H1 (cell line): ENCODE results near the gene GLB1L3. TPM values are rescaled to one million over a fixed set of nuclear protein-coding genes. Genes with fewer than 3 reads are reported as not detected.

Experiments used
- BCL11A ChIP-seq, 2 experiments: IDR thresholded peaks; one replicate each; pipeline ENCODE4 v1.6.1; 2011; ENCODE audit warnings: low read depth in 2 of 2, low read length in 2 of 2, mild to moderate bottlenecking in 2 of 2
- CTBP2 ChIP-seq: IDR thresholded peaks from 2 replicates; pipeline ENCODE4 v1.7.0; 2011; ENCODE audit warnings: borderline replicate concordance, mild to moderate bottlenecking, moderate library complexity, mixed read lengths, low read length; ENCODE audit not compliant: insufficient read depth, insufficient read length
- EP300 ChIP-seq, 2 experiments: IDR thresholded peaks; 1 replicate in 1 of 2; 2 replicates in 1 of 2; pipeline ENCODE4 v1.6.1; 2011 to 2012; ENCODE audit warnings: low read depth in 2 of 2, low read length in 2 of 2, mild to moderate bottlenecking in 2 of 2, borderline replicate concordance in 1 of 2, inconsistent platforms in 1 of 2, moderate library complexity in 1 of 2
- FOSL1 ChIP-seq: IDR thresholded peaks from 2 replicates; pipeline ENCODE4 v1.6.1; 2011; ENCODE audit warnings: mild to moderate bottlenecking, low read depth, low read length, moderate library complexity; ENCODE audit not compliant: insufficient read depth
- GTF2F1 ChIP-seq: IDR thresholded peaks from 2 replicates; pipeline ENCODE4 v1.6.1; 2012; ENCODE audit warnings: low read depth, low read length, improper control_type of control experiment, borderline replicate concordance
- MAFK ChIP-seq: IDR thresholded peaks from 2 replicates; pipeline ENCODE4 v1.6.1; 2012; ENCODE audit warnings: low read depth, mild to moderate bottlenecking, improper control_type of control experiment, low read length
- RNF2 ChIP-seq: fragments of 200-900, 300-1000 bp; sonication (generic); IDR thresholded peaks from 2 replicates; pipeline ENCODE4 v1.7.1; 2016; ENCODE audit warnings: borderline replicate concordance, low read depth, mild to moderate bottlenecking, antibody characterized with exemption, low read length; ENCODE audit not compliant: poor library complexity, severe bottlenecking; ENCODE audit errors: missing control alignments
- SP4 ChIP-seq: IDR thresholded peaks from 2 replicates; pipeline ENCODE4 v1.6.1; 2012; ENCODE audit warnings: low read length, inconsistent platforms
- polyA plus RNA-seq, 7 experiments: library from polyadenylated mRNA; depleted of rRNA in 3 of 7; stranded (reverse) in 5 of 7; unstranded in 2 of 7; fragments of >200 nt in 5 of 7; fragments of 200-250 nt in 2 of 7; gene quantifications; 1 replicate in 5 of 7; 2 replicates in 1 of 7; 4 replicates in 1 of 7; pipeline versions ENCODE4 v1.2.1 to v1.2.3, GENCODE V29; 2011 to 2013; ENCODE audit warnings: missing spikeins in 2 of 7, mixed read lengths in 2 of 7
- total RNA-seq: library from RNA; stranded (reverse); fragmentation: NEBNext Ultra II Directional; extraction: Animal tissue kit (Norgen Biotek cat#: 25700); gene quantifications from 2 replicates; pipeline ENCODE4 v1.2.1, GENCODE V29; 2021
- TF ChIP-seq, protein P1 (sequence below): fragments of 300-600 bp; sonication (generic); IDR thresholded peaks from 2 replicates; pipeline ENCODE4 v1.7.1; 2012; ENCODE audit warnings: low read length, moderate library complexity, mild to moderate bottlenecking, inconsistent platforms; ENCODE audit not compliant: insufficient replicate concordance
- TF ChIP-seq, protein P2 (sequence below): IDR thresholded peaks from 2 replicates; pipeline ENCODE4 v1.6.1; 2011; ENCODE audit warnings: low read length, improper control_type of control experiment

Gene GLB1L3
- total and polyA plus RNA-seq, 2 of the 8 experiments (the other 6 are each of a cell fraction or from before 2014, with no cell fraction given), result 14.9 to 33.2 TPM

DNA sequence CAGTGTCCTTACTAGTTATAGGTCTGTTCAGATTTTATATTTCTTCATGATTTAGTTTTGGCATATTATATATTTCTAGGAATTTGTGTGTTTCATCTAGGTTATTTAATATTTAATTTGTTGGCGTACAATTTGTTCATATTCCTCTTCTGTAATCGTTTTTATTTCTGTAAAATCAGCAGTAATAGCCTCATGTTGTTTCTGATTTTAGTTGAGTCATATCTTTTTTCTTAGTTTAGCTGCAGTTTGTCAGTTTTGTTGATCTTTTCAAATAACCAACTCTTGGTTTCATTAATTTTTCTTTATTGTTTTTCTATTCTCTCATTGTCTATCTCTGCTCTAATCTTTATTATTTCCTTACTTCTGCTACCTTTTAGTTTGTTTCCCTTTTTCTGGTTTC is 75.9 kb downstream of the GLB1L3 start (continued):
- TF ChIP-seq, protein P1, sequence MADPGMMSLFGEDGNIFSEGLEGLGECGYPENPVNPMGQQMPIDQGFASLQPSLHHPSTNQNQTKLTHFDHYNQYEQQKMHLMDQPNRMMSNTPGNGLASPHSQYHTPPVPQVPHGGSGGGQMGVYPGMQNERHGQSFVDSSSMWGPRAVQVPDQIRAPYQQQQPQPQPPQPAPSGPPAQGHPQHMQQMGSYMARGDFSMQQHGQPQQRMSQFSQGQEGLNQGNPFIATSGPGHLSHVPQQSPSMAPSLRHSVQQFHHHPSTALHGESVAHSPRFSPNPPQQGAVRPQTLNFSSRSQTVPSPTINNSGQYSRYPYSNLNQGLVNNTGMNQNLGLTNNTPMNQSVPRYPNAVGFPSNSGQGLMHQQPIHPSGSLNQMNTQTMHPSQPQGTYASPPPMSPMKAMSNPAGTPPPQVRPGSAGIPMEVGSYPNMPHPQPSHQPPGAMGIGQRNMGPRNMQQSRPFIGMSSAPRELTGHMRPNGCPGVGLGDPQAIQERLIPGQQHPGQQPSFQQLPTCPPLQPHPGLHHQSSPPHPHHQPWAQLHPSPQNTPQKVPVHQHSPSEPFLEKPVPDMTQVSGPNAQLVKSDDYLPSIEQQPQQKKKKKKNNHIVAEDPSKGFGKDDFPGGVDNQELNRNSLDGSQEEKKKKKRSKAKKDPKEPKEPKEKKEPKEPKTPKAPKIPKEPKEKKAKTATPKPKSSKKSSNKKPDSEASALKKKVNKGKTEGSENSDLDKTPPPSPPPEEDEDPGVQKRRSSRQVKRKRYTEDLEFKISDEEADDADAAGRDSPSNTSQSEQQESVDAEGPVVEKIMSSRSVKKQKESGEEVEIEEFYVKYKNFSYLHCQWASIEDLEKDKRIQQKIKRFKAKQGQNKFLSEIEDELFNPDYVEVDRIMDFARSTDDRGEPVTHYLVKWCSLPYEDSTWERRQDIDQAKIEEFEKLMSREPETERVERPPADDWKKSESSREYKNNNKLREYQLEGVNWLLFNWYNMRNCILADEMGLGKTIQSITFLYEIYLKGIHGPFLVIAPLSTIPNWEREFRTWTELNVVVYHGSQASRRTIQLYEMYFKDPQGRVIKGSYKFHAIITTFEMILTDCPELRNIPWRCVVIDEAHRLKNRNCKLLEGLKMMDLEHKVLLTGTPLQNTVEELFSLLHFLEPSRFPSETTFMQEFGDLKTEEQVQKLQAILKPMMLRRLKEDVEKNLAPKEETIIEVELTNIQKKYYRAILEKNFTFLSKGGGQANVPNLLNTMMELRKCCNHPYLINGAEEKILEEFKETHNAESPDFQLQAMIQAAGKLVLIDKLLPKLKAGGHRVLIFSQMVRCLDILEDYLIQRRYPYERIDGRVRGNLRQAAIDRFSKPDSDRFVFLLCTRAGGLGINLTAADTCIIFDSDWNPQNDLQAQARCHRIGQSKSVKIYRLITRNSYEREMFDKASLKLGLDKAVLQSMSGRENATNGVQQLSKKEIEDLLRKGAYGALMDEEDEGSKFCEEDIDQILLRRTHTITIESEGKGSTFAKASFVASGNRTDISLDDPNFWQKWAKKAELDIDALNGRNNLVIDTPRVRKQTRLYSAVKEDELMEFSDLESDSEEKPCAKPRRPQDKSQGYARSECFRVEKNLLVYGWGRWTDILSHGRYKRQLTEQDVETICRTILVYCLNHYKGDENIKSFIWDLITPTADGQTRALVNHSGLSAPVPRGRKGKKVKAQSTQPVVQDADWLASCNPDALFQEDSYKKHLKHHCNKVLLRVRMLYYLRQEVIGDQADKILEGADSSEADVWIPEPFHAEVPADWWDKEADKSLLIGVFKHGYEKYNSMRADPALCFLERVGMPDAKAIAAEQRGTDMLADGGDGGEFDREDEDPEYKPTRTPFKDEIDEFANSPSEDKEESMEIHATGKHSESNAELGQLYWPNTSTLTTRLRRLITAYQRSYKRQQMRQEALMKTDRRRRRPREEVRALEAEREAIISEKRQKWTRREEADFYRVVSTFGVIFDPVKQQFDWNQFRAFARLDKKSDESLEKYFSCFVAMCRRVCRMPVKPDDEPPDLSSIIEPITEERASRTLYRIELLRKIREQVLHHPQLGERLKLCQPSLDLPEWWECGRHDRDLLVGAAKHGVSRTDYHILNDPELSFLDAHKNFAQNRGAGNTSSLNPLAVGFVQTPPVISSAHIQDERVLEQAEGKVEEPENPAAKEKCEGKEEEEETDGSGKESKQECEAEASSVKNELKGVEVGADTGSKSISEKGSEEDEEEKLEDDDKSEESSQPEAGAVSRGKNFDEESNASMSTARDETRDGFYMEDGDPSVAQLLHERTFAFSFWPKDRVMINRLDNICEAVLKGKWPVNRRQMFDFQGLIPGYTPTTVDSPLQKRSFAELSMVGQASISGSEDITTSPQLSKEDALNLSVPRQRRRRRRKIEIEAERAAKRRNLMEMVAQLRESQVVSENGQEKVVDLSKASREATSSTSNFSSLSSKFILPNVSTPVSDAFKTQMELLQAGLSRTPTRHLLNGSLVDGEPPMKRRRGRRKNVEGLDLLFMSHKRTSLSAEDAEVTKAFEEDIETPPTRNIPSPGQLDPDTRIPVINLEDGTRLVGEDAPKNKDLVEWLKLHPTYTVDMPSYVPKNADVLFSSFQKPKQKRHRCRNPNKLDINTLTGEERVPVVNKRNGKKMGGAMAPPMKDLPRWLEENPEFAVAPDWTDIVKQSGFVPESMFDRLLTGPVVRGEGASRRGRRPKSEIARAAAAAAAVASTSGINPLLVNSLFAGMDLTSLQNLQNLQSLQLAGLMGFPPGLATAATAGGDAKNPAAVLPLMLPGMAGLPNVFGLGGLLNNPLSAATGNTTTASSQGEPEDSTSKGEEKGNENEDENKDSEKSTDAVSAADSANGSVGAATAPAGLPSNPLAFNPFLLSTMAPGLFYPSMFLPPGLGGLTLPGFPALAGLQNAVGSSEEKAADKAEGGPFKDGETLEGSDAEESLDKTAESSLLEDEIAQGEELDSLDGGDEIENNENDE, result no peak
- TF ChIP-seq, protein P2, sequence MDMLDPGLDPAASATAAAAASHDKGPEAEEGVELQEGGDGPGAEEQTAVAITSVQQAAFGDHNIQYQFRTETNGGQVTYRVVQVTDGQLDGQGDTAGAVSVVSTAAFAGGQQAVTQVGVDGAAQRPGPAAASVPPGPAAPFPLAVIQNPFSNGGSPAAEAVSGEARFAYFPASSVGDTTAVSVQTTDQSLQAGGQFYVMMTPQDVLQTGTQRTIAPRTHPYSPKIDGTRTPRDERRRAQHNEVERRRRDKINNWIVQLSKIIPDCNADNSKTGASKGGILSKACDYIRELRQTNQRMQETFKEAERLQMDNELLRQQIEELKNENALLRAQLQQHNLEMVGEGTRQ, result no peak
- TF ChIP-seq MAFK (no peak), RNF2 (no peak), FOSL1 (no peak), CTBP2 (no peak), BCL11A (IDR thresholded peaks at IDR 0.05; ENCODE audit: low read depth in 2 of 2, low read length in 2 of 2) (no peak), SP4 (no peak), GTF2F1 (no peak), EP300 (IDR thresholded peaks at IDR 0.05; ENCODE audit: borderline replicate concordance in 1 of 2, low read depth in 2 of 2, low read length in 2 of 2) (no peak)
